Measurements from ENCODE around the gene CADM3. TPM values are rescaled to one million over a fixed set of nuclear protein-coding genes. Genes with fewer than 3 reads are reported as not detected.

The CADM3 gene
- 148 TPM for total RNA-seq

GRCh38 chr1:159171254-159171687, at the start of gene CADM3:
Gene CADM3, plus strand, starts transcription at chr1:159171615. Its CDS starts 151 bp downstream, at chr1:159171766.

DNA sequence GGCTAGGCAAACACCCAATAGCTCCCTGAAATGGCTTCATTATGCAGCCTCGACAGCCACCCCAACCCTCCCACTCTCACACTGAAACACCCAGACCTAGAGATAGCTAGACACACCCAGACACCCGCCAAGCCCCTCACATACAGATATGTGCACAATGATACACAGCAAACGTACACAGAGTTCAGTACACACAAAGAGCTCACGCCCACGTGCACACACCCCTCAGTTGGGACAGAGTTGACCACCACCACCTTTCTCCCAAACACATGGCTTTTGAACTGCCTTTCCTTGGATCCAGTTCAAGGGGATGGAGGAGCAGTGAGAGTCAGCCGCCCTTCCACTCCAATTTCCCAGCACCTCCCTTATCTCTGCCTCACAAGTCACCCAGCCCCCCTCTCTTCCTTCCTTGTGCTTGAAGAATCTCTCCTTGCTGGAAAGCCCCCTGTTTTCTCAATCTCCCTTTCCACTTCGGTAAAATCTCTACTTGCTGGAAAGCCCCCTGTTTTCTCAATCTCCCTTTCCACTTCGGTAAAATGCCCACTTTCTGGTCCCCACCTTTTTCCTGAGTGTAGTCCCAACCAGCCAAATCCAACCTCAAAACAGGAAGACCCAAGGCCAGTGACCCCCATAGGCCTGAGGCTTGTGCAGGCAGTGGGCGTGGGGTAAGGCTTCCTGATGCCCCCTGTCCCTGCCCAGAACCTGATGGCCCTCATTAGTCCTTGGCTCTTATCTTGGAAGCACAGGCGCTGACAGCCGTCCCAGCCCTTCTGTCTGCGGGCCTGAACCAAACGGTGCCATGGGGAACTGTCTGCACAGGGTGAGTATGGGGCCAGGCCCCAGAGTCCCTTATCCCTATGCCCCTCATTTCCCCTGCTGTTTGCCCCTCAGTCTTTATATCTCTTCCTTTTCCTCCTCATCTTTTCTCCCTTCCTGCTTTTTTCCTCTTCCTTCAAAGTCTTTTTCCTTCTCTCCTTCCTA, 33.0 kb downstream of the CADM3 start, which contains the start of gene ACKR1:
Gene ACKR1 (plus strand): TSS at position 715 of the 981 bp plus-strand sequence. CDS start 85 bp downstream, at position 800.

Small RNA genes within 50 kb of the gene (small RNA-seq; reads per million reads assigned to genes)
- not detected for gene RNA5SP60 (ENCODE audit: low replicate concordance)

Other genes starting within 250 kb of the CADM3 start
- gene PYHIN1, start 240.1 kb upstream of the CADM3 start, total RNA-seq = not detected
- gene IFI16, start 161.7 kb upstream of the CADM3 start, total RNA-seq = 27.5 TPM
- 19.7 TPM for gene AIM2, start 94.8 kb upstream of the CADM3 start, total RNA-seq
- gene ACKR1, start 33.3 kb downstream of the CADM3 start, total RNA-seq = 2.5 TPM
- gene FCER1A, start 130.7 kb downstream of the CADM3 start, total RNA-seq = not detected

Measured in parietal lobe (tissue), 2 donors.